Fibroblast of upper back skin (primary cell): ENCODE data around the gene SRF.

Experiments used
- DNase-seq: peaks from one replicate; pipeline ENCODE4 v3.0.0-alpha.2; 2013

SRF gene

GRCh38 chr6:43219119-43219518, 48.0 kb downstream of the SRF start:
- no peak for DNase-seq

GRCh38 chr6:43219814-43220213, 48.7 kb downstream of the SRF start:
- DNase-seq, result no peak

GRCh38 chr6:43220439-43220951, 49.4 kb downstream of the SRF start:
- DNase-seq, result no peak

GRCh38 chr6:43221046-43221972, 50.2 kb downstream of the SRF start:
- DNase-seq, result no peak

- no peak for DNase-seq
These were observed 51.5 kb downstream of the SRF start for GRCh38 chr6:43222418-43223059.

GRCh38 chr6:43223175-43223574, 52.1 kb downstream of the SRF start:
- no peak for DNase-seq

- DNase-seq, result no peak
These were observed 55.3 kb downstream of the SRF start for GRCh38 chr6:43226192-43226851.

- peak; percentile 59 for DNase-seq
These were observed 58.1 kb downstream of the SRF start, which contains the start of gene DNPH1 for GRCh38 chr6:43228951-43229802. Gene DNPH1 (minus strand): TSS chr6:43229481. CDS start chr6:43229456, 25 bp downstream.

GRCh38 chr6:43229803-43230620, 58.9 kb downstream of the SRF start:
- no peak for DNase-seq

- DNase-seq, result no peak
These were observed 60.0 kb downstream of the SRF start for GRCh38 chr6:43231053-43231452.
